HG03025 (cell line): ENCODE measurements around the gene FEV.

Experiments used
- ATAC-seq: cut with Tn5 transposase; IDR thresholded peaks from one replicate; pipeline ENCODE4 v1.9.1; 2021; ENCODE audit warnings: mild to moderate bottlenecking, moderate library complexity; ENCODE audit not compliant: unreplicated experiment, low FRiP score

Gene FEV

DNA sequence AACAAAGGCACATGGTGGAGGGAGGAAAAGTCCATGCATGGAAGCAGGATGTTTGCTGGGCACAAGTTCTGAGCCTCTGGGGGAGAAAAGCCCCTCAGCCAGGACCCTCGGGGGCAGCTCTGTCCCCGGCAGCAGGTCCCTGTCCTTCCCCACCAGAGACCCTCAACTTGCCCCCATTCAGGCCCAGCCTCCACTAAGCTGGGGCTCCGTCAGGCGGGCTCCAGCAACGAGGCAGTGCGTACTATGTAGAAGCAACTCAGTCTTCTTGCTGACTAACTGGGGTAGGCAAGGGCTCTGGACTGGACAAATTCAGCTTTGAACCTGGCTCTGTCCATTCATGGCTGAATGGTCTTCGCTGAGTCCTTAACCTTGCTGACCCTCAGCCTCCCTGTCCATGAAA, 33.3 kb upstream of the FEV start:
- no peak for ATAC-seq

DNA sequence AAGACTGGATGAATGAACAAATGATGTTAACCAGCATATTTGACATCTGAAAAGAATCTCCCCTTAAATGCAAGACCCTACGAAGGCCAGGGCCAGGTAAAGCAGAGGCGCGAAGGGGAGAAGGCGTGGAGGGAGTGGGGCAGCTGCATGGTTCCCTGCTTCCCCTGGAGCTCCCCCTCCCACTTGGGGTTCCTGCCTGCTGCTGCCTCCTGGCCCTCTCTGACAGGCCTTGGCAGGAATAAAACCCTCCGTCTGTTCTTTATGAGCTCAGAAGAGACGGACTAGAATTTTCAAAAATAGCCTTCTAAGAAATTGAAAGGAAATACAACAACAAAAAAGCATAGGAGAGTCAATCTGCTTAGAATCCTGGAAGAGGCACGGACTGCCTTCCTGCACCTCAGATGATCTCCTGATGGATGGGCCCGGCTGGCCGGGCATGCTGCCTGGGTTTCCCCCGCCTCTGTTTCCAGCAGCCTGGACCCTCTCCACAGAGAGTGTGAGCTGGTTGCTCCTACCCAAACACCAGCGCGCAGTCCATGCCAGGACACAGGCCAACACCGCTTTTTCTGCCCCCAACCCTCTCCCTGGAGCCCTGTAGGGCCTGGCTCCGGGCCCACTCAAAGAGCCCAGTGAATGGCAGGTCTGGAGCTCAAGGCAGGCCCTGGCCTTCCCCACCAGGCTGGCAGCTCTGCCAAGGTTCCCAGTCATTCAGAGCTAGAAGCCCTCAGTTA, 32.4 kb upstream of the FEV start:
- no peak for ATAC-seq

DNA sequence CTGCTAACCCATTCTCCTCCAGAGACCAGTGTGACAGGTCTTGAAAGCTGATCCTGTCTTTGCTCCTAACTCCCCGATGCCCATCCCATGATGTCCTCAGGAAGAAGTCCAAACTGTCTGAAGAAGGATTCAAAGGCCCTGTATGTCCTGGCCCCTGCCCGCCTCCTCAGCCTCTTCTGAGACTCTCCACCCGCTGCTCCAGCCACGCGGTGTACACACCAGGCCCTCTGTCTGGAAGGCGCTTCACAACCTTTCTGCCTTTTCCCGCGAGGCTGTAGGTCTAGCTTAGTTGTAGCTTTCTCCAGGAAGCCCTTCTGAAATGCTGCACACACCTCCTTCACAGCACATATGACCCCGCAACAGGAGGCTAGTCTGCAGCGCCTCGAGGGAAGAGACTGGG, 31.7 kb upstream of the FEV start:
- ATAC-seq: no peak

DNA sequence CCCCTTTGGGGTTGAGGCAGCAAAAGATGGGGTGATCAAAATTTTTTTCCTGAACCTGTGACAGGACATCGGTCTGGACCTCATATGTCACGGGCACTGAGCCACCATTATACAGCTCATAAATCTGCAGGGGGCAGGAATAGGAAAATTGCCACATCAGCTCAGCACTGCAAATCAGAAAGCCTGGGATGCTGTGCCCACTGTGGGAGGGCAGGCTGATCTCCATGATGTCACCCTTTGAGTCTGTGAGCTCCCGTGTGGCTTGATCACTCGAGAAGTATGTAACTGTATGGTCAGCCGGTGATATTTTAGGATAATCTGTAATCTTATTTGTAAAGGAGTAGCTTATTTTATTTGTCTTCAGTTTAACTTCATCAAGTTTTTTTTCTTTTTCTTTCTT, 25.9 kb upstream of the FEV start:
- no peak for ATAC-seq

DNA sequence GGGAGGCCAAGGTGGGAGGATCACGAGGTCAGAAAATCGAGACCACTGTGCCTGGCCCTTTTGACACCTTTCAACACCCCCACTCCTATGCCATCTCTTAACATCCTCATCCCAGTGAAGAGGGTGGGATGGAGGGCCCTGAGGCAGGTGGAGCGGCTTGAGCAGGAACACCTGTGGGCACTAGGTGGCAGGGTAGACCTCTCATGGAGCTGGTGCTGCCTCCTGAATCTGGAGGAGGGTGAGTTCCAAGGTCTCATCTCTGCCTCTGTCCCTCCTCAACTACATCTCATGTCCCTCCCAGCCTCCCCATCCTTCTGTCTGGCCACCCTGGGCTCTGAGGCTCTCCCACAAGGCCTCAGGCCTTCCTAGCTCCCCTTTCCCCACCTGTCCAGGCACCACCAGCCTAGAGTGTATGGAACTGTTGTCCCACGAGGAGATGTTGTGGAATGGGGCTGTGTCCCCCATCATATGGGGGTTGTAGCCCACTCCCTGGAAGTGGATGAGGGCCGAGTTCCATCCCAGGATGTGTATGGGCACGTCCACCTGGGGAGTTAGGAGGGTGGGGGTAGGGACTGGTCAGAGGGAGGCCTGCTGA, 25.3 kb upstream of the FEV start:
- ATAC-seq: no peak

DNA sequence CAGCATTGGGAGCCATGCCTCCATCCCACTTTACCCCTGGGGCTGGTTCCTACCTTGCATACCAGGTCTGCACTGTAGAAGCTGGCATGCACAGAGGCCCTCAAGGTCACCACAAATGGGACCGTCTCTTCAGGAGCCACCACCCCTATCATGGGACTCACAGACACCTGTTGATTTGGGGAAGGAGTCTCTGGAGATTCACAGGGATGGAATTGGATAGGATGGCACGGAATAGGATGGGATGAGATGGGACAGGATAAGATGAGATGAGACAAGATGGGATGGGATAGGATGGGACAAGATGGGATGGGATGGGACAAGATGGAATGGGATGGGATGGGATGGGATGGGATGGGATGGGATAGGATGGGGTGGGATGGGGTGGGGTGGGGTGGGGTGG, 24.3 kb upstream of the FEV start:
- no peak for ATAC-seq

DNA sequence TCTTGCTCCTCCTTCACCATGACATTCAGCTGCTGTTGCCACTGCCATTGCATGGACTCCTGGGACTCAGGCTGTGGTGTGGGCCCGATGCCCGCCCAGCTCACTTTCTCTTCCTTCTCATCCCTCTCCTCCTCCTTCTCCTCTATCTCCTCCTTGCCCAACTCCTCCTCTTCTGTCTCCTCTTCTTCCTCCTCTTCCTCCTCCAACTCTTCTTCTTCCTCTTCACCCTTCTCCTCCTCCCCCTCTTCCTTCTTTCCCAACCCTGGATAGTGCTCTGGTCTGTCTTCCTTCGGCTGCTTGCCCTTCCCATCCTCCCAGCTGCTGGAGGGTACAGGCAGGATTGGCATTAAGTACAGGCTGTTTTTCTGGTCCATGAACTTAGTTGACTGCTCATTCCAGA, 19.0 kb upstream of the FEV start:
- no peak for ATAC-seq

DNA sequence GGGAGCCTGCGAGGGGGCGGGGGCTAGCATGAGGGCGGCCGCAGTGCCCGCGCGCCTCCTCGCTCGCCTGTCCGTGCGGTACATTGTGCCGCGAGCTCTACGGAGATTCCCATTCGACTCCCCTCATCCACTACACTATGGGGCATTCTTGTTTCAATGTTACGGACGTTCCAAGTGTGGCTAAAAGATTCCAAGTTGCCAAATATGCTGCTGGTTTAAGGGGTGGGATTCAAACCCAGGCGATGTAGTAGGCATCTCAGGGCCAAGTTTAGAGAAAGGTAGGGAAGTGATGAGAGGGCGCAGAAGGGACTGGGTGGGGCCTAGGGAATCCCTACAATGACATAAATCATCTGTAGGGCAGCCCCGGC, 18.3 kb upstream of the FEV start:
- ATAC-seq: no peak

DNA sequence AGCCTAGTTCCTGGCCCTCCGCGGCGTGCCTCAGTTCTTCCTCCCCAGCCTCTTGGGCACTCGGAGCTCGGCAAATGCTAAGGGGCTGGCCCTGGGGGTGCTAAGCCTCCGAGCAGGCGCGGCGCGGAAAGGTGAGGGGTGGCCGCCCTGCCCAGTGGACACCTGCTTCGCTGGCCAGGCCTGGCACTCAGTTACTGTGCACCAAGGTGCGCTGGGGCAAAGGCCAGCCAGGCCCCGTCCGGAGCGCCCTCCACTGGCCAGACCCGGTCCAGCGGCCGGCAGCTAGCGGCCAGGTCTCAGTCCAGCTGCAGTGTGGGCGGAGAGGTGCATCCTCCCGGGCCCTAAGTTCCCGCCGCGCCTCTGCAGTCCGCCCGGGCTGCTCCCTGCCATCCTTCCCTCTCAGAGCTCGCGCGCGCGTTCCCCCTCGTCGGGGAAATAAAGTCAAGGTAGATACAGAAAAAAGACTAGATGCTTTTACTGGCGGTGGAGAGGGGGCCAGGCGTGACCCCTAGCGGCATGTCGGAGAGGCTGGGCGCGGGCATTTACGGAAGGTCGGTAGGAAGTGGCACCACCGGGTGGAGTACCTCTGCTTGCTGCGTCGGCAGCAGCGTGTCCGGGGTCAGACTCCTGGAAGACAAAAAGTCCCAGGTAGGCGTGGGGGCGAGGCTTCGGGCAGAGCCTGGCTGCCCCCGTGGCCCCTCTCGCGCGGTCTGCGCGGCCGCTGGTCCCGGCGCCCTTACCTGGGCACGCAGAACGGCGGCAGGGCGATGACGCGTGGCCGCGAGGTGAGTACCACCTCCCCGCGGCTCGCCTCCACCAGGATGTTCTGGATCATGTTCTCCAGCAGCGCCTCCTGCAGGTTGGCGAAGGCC, 17.6 kb upstream of the FEV start:
- ATAC-seq: no peak

DNA sequence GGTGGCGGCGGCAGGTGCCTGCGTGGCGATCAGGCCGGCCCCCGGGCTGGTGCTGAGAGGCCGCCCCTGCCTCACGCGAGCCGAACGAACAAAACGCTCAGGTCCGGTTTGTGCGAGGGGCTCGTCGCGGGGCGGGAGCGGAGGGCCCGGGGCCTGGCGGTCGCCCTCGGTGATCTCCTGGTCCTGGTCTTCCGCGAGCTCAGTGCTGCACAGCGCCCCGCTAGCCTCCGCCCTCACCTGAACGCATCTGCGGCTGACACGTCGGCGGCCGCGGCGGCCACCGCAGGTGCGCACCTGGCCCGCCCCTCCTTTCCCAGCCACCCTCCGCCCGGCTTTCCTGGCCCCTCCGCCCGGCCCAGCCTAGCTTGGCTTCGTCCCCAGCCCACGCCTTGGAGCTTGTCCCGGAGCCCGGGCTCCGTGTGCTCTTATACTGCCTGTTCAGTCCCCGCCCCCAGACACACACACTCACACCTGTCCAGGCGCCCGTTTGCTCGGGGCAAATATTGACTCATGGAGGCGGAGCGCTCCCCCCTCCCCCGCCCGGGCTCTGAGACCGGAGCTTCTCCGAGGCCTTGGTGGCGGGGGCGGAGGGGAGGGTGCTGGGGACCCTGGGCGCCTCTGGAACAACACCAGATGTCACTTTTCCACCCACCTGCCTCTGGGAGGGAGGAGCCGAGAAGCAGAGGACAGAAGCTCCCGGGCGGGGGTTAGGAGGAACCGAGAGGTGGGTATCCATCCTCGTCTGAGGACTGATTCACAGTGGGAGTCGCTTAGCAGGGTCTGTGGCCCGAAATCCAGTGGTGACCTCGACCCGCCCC, 16.8 kb upstream of the FEV start:
- no peak for ATAC-seq

DNA sequence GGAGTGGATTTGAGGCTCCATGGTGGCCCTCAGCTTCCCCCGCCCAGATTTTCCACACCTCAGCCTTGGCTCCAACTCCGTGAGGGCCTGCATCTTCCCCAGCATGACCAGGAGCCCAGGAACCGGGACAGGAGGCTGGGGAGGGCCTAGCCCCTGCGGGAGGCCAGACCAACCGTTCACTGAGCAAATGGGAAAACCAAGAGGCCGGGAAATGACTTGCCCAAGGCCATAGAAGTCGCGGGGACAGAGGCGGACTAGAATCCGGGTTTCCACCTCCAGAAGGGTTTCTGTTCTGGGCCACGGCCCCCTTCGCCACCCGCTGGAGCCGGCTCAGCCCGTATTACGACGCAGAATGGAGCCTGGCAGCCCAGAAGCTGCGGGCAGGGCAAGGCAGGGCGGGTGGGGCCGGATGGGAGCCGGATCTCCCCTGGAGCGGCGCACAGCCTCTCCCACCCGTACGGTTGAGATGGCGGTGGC, 16.2 kb upstream of the FEV start:
- no peak for ATAC-seq

DNA sequence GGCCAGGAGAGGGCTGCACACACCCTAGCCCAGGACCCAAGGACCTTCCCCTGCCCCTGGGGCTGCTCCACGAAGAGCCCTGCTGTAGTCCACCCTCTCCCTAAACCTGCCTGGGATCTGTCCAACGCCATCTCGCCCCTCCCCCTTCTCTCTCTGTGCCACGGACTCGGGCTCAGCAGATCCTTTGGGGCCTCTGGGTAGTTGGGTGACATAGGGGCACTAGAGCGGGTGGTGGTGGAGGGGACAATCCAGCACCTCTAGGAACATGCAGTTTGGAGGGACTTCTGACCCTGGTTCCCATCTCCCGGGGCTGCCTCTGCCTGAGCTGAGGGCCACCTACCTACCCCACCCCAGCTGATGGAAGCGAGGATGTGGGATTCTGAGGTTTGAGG, 15.6 kb upstream of the FEV start:
- ATAC-seq: no peak

DNA sequence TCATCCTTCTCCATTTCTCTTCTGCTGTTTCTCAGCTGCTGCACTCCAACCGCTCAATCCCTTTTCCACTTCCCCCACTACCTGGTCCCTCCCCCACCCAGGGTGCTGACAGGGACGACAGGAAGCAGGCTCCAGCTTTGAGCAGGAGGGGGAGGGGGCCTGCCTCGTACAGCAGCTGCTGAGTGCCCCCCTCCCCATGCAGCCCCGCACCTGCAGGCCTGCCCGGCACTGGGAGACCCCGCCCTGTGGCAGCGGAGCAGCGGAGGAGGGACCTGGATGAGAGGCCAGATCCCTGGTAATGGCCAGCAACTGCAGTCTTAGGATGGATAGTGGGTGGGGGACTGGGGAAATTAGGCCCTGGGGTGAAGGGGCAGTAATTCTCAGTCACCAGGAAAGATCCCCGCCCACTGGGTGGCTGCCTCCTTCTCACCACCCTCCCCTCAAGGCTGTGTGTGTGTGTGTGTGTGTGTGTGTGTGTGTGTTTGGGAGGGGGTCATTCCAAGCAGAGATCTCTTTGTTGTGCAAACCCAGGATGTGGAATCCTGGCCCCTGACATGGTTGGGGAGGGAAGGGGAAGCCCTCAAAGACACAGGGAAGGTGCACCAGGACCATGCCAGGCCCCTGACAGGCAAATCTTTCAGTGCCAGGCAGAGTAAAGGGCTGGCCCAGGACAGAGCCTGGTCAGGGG, 15.0 kb upstream of the FEV start:
- no peak for ATAC-seq

DNA sequence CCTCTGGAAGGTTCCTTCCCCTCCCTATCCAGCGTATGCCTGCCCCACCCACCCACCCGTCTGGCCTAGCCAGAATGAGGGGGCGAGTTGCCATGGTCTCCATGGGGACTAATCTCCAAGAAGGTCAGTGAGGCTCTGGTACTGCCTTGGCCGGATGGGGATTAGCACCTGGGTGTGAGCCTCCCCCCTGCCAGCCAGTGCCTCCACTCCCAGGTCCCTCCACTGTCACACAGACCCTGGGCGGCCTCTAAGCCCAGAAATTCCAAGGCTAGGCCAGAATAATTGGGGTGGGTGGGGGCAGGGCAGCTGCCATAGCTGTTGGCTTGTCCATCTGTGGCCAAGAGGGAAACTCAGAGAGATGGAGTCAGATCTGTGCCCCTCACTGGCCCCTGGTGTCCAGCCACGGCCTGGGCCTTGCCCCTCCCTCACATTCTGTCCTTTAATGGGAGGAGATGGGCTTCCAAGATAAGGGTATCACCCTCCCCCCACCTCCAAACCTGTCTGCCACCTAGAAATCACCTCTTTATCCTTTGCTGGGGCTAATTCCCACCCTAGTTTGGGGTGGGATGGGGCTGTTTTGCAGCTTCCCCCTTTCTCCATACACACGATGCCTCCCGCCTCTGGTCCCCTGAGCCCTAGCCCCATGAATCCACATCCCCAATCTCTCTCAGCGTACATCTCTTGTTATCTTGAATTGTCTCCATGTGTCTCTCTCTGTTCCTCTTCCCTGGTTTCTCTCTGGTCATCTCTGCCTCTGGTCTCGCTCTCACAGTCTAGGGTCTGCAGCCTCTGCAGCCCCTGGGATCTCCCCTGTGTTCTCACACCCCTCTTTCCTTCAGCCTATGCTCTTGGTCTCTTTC, 14.3 kb upstream of the FEV start:
- ATAC-seq: no peak

DNA sequence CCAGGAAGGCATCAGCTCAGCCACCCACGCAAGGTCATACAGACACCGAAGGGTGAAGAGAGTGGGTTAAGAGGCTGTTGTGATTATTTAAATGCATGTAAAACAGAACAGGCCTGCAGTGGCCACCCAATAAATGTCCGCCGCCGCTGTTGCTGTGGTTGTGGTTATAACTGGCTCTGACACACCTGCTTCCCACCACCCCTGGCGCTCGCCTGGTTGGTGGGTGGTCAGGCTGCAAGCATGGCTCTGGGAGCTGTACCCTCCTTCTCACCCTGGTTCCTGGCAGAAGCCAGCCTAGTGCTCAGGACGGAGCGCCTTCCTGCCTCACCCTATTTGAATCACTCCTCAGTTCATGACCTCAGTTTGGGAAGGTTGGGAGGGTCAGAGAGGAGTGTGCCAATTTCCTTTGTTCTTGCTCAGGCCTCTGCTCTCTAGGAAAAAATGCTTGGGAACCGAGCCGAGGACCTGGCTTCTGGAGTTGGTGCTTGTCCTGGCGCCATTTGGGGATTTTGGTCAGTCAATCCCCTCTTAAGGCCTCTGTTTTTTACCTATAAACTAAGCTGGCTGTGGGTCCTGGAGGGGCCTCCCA, 13.5 kb upstream of the FEV start:
- no peak for ATAC-seq

DNA sequence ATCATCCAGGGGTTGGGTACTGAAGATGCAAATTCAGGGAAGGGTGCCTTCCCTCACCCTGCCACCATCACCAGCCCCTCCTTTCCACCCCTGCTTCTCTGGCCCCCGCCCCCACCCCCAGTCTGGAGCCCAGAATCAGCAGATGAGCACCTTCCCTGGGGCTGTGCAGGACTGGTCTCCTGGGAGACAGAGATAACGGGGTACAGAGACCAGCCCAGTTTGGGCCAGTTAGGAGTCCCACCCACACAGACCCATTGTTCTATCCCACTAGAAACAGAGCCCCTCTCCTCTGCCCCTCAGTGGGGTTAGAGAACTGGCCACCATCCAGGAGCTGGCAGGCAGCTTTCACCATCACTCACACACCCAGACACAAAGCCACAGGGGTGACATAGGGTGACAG, 12.7 kb upstream of the FEV start:
- ATAC-seq: no peak

DNA sequence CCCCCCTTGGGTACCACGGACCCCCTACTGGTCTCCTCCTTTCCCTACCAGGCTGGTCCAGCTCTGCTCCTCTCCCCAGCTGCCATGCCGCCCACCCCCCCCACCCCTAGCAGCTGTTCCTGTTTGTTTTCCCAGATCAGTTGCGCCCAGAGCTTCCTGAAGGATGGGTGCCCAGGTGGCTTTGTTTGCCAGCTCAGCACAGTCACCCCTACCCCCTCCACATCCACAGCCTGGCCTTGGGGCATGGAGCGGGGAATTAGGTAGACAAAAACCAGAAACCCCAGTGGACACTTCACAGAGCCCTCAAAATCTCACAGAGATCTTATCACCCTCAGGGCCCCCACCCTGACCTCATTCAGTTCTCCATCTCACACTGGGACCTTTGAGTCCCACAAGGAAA, 12.0 kb upstream of the FEV start:
- no peak for ATAC-seq

DNA sequence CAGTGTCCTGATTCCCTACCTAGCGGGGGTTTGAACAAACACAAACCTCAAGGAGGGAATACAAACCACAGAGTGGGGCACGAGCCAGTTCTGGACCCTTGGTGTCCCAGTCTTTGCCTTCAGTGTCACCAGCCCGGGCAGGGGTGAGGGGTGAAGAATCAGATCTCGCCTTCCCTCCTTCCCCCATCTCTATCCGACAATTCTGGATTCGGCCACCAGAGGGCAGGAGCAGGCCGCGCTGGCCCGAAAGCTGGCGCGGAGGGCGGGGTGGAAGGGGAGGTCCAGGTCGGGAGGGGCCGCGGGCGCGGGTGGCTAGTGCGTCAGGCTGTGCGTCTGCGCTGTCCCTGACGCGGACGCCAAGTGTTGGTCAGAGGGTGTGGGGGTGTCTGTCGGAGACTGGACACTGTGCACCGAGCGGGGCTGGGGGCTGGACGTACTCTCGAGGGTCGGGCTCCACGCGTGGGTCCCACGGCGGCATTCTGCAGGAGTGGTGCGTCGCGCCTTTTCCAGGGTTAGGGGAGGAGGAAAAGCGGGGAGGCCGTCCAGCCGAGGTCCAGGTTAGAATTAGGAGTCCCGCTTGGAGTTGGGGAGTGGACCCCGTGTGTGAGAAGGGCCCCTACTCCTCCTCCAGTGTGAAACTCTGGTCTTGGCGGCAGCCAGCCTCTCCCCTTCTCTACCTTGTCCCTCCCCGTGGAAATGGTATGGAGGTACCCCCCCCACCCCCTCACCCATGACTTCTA, 11.2 kb upstream of the FEV start:
- no peak for ATAC-seq
